ENCODE data around the gene RAPGEF2. TPM values are rescaled to one million over a fixed set of nuclear protein-coding genes. Genes with fewer than 3 reads are reported as not detected.

RAPGEF2 gene
- total and polyA plus RNA-seq, 2 of the 8 experiments (the other 6 are each of a cell fraction or from before 2014, with no cell fraction given), result 24.4 to 48.6 TPM

GRCh38 chr4:159235779-159236368 lies 133.0 kb downstream of the RAPGEF2 start:
- no peak overlapping the region for H2BK15ac ChIP-seq (ENCODE audit: low read length)
- H4K20me1 ChIP-seq (replicated peaks in 1 of 2; ENCODE audit: control insufficient read depth in 1 of 2, insufficient read depth in 2 of 2, low read length in 2 of 2), result no peaks in the 10 kb centered on the region
- DNase-seq (ENCODE audit: low read depth in 1 of 2, low spot score in 2 of 2), result no peak
- H4K8ac ChIP-seq (ENCODE audit: extremely low read depth, insufficient read depth, low read length), result no peak overlapping the region
- H3K23me2 ChIP-seq (ENCODE audit: low read depth, low read length), result no peaks in the 10 kb centered on the region
- no peak overlapping the region for H2BK120ac ChIP-seq (replicated peaks; ENCODE audit: low read depth, low read length)
- ChIA-PET CTCF (ENCODE audit: partially characterized antibody) (interaction anchor here (1.2 to 1.5 kb wide), 2 partner anchors 20 to 211 kb away, joined by 3 to 4 read pairs; no protein-coding TSS in a partner anchor), POLR2A (ENCODE audit: partially characterized antibody) (interaction anchor here (1.5 kb wide), 1 partner anchor 9 kb away, joined by 5 read pairs; no protein-coding TSS in a partner anchor)
- H3K14ac ChIP-seq (ENCODE audit: insufficient read length), result no peak overlapping the region
- H3K18ac ChIP-seq (ENCODE audit: extremely low read depth, low read length), result no peak overlapping the region
- H3K9me3 ChIP-seq (ENCODE audit: insufficient read depth in 2 of 2, low read depth in 1 of 2, low read length in 1 of 2), result no peaks in the 10 kb centered on the region
- no peaks in the 10 kb centered on the region for H3K79me1 ChIP-seq (ENCODE audit: low read depth, low read length)
- no peak overlapping the region for H2BK5ac ChIP-seq (ENCODE audit: low read depth, low read length)
- H2BK12ac ChIP-seq (ENCODE audit: low read depth, low read length), result no peak overlapping the region
- H3K4ac ChIP-seq (replicated peaks; ENCODE audit: insufficient read length, low read depth, low read length), result no peak overlapping the region
- no peak overlapping the region for H3K27ac ChIP-seq (ENCODE audit: low read depth, low read length)
- H3K23ac ChIP-seq (ENCODE audit: insufficient read length), result no peak overlapping the region
- no peak overlapping the region for H3K4me2 ChIP-seq (ENCODE audit: insufficient read depth in 1 of 2, low read depth in 2 of 2, low read length in 2 of 2)
- H4K5ac ChIP-seq (ENCODE audit: insufficient read length, low read depth, low read length), result no peak overlapping the region
- H4K91ac ChIP-seq (replicated peaks; ENCODE audit: insufficient read length, low read length), result no peak overlapping the region
- H3K4me1 ChIP-seq (replicated peaks in 1 of 4; ENCODE audit: control insufficient read depth in 3 of 4, insufficient read depth in 4 of 4, low read length in 3 of 4), result peaks cover 2 to 8% (median 5%) of the 10 kb centered on the region in 4 experiments; a peak in 4 of 7 replicates
- peaks cover 0 to 41% of the 10 kb centered on the region in 2 experiments; a peak in 2 of 4 replicates for H3K79me2 ChIP-seq (ENCODE audit: control insufficient read depth in 1 of 2, insufficient read depth in 2 of 2, low read length in 2 of 2)
- TF ChIP-seq SP1 (IDR thresholded peaks at IDR 0.05; ENCODE audit: low read depth, low read length), result no peak
- TF ChIP-seq POLR2AphosphoS5 (IDR thresholded peaks at IDR 0.05; ENCODE audit: low read depth, low read length), result no peak
- TF ChIP-seq JUN (IDR thresholded peaks at IDR 0.05; ENCODE audit: low read depth, low read length), result no peak
- no peak for TF ChIP-seq ZNF274 (IDR thresholded peaks at IDR 0.05; ENCODE audit: borderline replicate concordance, extremely low read depth, low read length)
- TF ChIP-seq TCF12 (IDR thresholded peaks at IDR 0.05; ENCODE audit: low read depth, low read length), result no peak
- TF ChIP-seq, protein P1, sequence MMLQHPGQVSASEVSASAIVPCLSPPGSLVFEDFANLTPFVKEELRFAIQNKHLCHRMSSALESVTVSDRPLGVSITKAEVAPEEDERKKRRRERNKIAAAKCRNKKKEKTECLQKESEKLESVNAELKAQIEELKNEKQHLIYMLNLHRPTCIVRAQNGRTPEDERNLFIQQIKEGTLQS (IDR thresholded peaks at IDR 0.05; ENCODE audit: insufficient read depth, low read depth, low read length), result no peak
- TF ChIP-seq FOSL1 (IDR thresholded peaks at IDR 0.05; ENCODE audit: insufficient read depth, low read depth, low read length), result no peak
- no peak for TF ChIP-seq TAF7 (optimal IDR thresholded peaks at IDR 0.05; ENCODE audit: borderline replicate concordance, low read depth, low read length)
- no peak overlapping the region for H2AK5ac ChIP-seq (ENCODE audit: low read depth, low read length)
- H3K4me3 ChIP-seq (ENCODE audit: extremely low read depth in 1 of 4, insufficient read depth in 2 of 4, low read depth in 3 of 4, low read length in 4 of 4), result no peak overlapping the region
- no peak overlapping the region for H2BK20ac ChIP-seq (ENCODE audit: low read length)
- no peak overlapping the region for H3K56ac ChIP-seq (replicated peaks; ENCODE audit: insufficient read length, low read depth, low read length)
- H3K36me3 ChIP-seq (ENCODE audit: control insufficient read depth in 2 of 4, insufficient read depth in 4 of 4, low read length in 3 of 4), result no peaks in the 10 kb centered on the region
- no peaks in the 10 kb centered on the region for H3K27me3 ChIP-seq (replicated peaks in 1 of 4; ENCODE audit: control insufficient read depth in 3 of 4, extremely low read depth in 1 of 4, insufficient read depth in 3 of 4, low read length in 3 of 4)
- WGBS, 2 experiments (ENCODE audit: extremely low coverage in 1 of 2, insufficient coverage in 1 of 2, insufficient read length in 1 of 2, insufficient replicate concordance in 2 of 2, low coverage in 1 of 2, low lambda C conversion rate in 2 of 2, missing lambda C conversion rate in 1 of 2), result 94% methylated on average over 3 of the region's 3 CpGs; no CpG with 5 or more reads in 1 of the 2 experiments
- no peak for FAIRE-seq
- no peak overlapping the region for H2AFZ ChIP-seq (ENCODE audit: low read length)
- no peak overlapping the region for H3K9ac ChIP-seq (replicated peaks in 1 of 4; ENCODE audit: extremely low read depth in 1 of 4, low read depth in 3 of 4, low read length in 3 of 4)

Measured in H1 (cell line).